GM12801 (cell line): ENCODE data around the gene LCLAT1.

Experiments used
- CTCF ChIP-seq: IDR thresholded peaks from one replicate; pipeline ENCODE4 v1.5.1; 2011; ENCODE audit warnings: control low read depth; ENCODE audit not compliant: insufficient read length; ENCODE audit errors: extremely low read depth

The LCLAT1 gene

GRCh38 chr2:30626397-30626796 is 179.4 kb downstream of the LCLAT1 start:
- TF ChIP-seq CTCF = no peak

- TF ChIP-seq CTCF = no peak
These were observed 180.1 kb downstream of the LCLAT1 start for GRCh38 chr2:30627151-30627550.

DNA sequence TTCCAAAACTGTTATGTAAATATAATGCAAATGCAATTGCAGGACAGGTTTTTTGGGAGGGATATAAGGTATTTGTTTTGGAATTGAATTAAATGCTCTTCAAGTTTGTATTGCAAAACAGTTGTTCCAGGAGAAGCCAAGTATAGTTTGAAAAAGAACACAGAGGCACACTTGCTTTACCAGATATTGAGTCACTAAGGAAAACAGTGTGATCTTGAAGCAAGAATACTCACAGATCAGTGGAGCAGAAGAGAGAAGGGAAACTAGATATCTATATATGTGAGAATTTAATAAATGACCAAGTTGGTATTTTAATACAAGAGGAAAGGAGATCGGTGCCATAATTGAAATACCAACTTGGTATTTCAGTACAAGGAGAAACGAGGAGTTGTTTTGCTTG is 181.3 kb downstream of the LCLAT1 start:
- no peak for TF ChIP-seq CTCF

GRCh38 chr2:30629866-30630265 is 182.8 kb downstream of the LCLAT1 start:
- TF ChIP-seq CTCF = no peak

DNA sequence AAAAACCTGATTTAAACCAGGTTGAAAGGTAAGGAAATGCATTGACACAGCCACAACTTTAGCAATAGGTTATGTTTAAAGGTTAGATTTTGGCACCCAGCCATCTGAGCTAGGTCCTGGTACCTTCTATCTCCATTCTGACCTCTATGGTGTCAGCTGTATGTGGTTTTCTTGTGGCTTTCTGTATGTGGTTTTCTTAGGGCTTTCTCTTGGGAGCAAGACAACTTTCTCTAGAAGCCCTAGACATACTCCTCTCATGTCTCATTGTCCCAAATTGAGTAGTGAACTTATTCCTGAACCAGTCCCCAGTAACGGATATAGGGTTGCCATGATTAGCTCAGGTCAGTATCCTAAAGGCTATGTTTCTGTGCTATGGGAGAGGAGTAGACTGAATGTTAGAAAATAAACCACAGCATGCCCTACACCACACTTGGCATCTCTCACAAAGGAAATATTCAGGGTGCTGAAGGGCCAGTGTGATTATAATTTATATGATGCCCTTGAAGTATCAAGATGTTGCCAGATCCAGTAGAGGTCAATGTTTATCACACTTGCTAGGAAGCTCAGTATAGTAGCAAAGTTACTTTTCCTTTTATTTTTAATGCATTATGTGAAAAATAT is 184.1 kb downstream of the LCLAT1 start:
- TF ChIP-seq CTCF = no peak

GRCh38 chr2:30633039-30633438 is 186.0 kb downstream of the LCLAT1 start:
- no peak for TF ChIP-seq CTCF

DNA sequence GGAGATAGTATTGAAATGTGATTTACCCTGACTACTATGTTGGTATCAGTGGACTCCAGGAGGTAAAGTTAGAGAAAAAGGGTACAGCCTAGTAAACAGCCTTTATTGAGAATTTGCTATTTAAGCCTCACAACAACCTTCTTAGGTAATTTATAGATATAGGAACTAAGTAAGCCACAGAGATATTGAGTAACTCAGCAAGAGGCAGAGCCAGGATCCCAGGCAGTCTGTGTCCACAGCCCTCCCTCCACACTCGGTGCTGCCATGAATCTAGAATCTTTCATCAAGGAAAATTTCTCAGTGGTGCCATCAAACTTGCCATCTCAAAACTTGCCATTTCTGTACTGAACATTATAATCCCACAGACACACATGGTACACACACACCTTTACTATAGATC is 189.3 kb downstream of the LCLAT1 start:
- no peak for TF ChIP-seq CTCF

DNA sequence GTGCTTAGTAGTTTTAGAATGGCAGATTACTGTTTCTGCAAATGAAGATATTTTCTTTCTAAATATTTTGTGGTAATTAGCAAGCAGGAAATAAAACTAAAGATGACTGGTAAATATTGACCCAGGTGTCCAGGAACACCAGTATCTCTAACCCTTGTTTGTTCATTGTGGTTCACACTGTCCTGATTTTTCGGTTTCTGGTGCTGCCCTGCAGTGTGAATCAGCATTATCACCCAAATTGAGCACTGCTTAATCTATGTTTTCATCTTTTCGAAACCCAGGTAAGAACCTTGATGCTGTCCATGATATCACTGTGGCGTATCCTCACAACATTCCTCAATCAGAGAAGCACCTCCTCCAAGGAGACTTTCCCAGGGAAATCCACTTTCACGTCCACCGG is 192.8 kb downstream of the LCLAT1 start:
- TF ChIP-seq CTCF = no peak
